GM19240 (cell line): ENCODE measurements around the gene CGB1.
A peak's percentile ranks its signal among the peaks of the same experiment; 100 is the strongest.
"Not testable (repeated sequence)": the region's sequence is repeated elsewhere in the genome, so short reads cannot be mapped to it uniquely, and the experiment has no call there.

ENCODE experiments used
- DNase-seq: peaks from one replicate; pipeline ENCODE4 v3.0.0; 2011; ENCODE audit warnings: low spot score; ENCODE audit not compliant: insufficient read length

CGB1 gene

GRCh38 chr19:49058562-49058961 is 21.9 kb upstream of the CGB1 start:
- no peak for DNase-seq

GRCh38 chr19:49057636-49058234 is 21.0 kb upstream of the CGB1 start, which contains the start of gene CGB7:
Gene CGB7, minus strand, starts transcription at chr19:49057749. Its CDS starts 2,374 bp downstream, at chr19:49055375.
- DNase-seq = no peak

- DNase-seq = not testable (repeated sequence)
Measured at GRCh38 chr19:49056902-49057596, 20.4 kb upstream of the CGB1 start.

- peak; percentile 83 for DNase-seq
Measured at GRCh38 chr19:49056101-49056901, 19.6 kb upstream of the CGB1 start.

- DNase-seq = not testable (repeated sequence)
Measured at GRCh38 chr19:49050376-49051033, 13.8 kb upstream of the CGB1 start.

- not testable (repeated sequence) for DNase-seq
Measured at GRCh38 chr19:49049834-49050233, 13.1 kb upstream of the CGB1 start.

- not testable (repeated sequence) for DNase-seq
Measured at GRCh38 chr19:49049011-49049410, 12.3 kb upstream of the CGB1 start, which contains the start of gene CGB8. Gene CGB8, minus strand, starts transcription at chr19:49049111. Its CDS starts 372 bp downstream, at chr19:49048739.

- DNase-seq = not testable (repeated sequence)
Measured at GRCh38 chr19:49043548-49043947, 6.9 kb upstream of the CGB1 start, which contains the start of gene CGB5. Gene CGB5, plus strand, starts transcription at chr19:49043848. Its CDS starts 362 bp downstream, at chr19:49044210.

- not testable (repeated sequence) for DNase-seq
Measured at GRCh38 chr19:49042666-49043065, 6.0 kb upstream of the CGB1 start.

GRCh38 chr19:49042177-49042576 is 5.5 kb upstream of the CGB1 start:
- DNase-seq = no peak

GRCh38 chr19:49039736-49040135 is 3.0 kb upstream of the CGB1 start:
- DNase-seq = not testable (repeated sequence)

- not testable (repeated sequence) for DNase-seq
Measured at GRCh38 chr19:49038557-49039276, 2.0 kb upstream of the CGB1 start.

GRCh38 chr19:49038111-49038510 is 1.4 kb upstream of the CGB1 start:
- DNase-seq = not testable (repeated sequence)

GRCh38 chr19:49031642-49032301 is 4.9 kb downstream of the CGB1 start, which contains the start of gene CGB2:
Gene CGB2, plus strand, starts transcription at chr19:49031890. Its CDS starts 206 bp downstream, at chr19:49032096.
- not testable (repeated sequence) for DNase-seq

GRCh38 chr19:49030323-49030722 is 6.4 kb downstream of the CGB1 start:
- not testable (repeated sequence) for DNase-seq

GRCh38 chr19:49029749-49030148 is 6.9 kb downstream of the CGB1 start:
- not testable (repeated sequence) for DNase-seq

- not testable (repeated sequence) for DNase-seq
Measured at GRCh38 chr19:49028686-49029085, 8.0 kb downstream of the CGB1 start.

- not testable (repeated sequence) for DNase-seq
Measured at GRCh38 chr19:49025599-49025998, 11.1 kb downstream of the CGB1 start.

GRCh38 chr19:49025088-49025487 is 11.6 kb downstream of the CGB1 start:
- DNase-seq = not testable (repeated sequence)

GRCh38 chr19:49024233-49024632 is 12.5 kb downstream of the CGB1 start, which contains the start of gene CGB3:
Gene CGB3, minus strand, starts transcription at chr19:49024333. Its CDS starts 362 bp downstream, at chr19:49023971.
- not testable (repeated sequence) for DNase-seq
